Measurements from ENCODE around the gene DUOXA1.
"Not testable (repeated sequence)": the region's sequence is repeated elsewhere in the genome, so short reads cannot be mapped to it uniquely, and the experiment has no call there.

- TF ChIP-seq, protein P1, sequence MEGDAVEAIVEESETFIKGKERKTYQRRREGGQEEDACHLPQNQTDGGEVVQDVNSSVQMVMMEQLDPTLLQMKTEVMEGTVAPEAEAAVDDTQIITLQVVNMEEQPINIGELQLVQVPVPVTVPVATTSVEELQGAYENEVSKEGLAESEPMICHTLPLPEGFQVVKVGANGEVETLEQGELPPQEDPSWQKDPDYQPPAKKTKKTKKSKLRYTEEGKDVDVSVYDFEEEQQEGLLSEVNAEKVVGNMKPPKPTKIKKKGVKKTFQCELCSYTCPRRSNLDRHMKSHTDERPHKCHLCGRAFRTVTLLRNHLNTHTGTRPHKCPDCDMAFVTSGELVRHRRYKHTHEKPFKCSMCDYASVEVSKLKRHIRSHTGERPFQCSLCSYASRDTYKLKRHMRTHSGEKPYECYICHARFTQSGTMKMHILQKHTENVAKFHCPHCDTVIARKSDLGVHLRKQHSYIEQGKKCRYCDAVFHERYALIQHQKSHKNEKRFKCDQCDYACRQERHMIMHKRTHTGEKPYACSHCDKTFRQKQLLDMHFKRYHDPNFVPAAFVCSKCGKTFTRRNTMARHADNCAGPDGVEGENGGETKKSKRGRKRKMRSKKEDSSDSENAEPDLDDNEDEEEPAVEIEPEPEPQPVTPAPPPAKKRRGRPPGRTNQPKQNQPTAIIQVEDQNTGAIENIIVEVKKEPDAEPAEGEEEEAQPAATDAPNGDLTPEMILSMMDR (IDR thresholded peaks at IDR 0.05; ENCODE audit: insufficient read depth, low read length) = not testable (repeated sequence)
- TF ChIP-seq POLR2AphosphoS5 (IDR thresholded peaks at IDR 0.05; ENCODE audit: low read depth); GABPA (IDR thresholded peaks at IDR 0.05; ENCODE audit: low read depth); SPI1 (IDR thresholded peaks at IDR 0.05; ENCODE audit: borderline replicate concordance, low read depth): not testable (repeated sequence)
- TF ChIP-seq, protein P2, sequence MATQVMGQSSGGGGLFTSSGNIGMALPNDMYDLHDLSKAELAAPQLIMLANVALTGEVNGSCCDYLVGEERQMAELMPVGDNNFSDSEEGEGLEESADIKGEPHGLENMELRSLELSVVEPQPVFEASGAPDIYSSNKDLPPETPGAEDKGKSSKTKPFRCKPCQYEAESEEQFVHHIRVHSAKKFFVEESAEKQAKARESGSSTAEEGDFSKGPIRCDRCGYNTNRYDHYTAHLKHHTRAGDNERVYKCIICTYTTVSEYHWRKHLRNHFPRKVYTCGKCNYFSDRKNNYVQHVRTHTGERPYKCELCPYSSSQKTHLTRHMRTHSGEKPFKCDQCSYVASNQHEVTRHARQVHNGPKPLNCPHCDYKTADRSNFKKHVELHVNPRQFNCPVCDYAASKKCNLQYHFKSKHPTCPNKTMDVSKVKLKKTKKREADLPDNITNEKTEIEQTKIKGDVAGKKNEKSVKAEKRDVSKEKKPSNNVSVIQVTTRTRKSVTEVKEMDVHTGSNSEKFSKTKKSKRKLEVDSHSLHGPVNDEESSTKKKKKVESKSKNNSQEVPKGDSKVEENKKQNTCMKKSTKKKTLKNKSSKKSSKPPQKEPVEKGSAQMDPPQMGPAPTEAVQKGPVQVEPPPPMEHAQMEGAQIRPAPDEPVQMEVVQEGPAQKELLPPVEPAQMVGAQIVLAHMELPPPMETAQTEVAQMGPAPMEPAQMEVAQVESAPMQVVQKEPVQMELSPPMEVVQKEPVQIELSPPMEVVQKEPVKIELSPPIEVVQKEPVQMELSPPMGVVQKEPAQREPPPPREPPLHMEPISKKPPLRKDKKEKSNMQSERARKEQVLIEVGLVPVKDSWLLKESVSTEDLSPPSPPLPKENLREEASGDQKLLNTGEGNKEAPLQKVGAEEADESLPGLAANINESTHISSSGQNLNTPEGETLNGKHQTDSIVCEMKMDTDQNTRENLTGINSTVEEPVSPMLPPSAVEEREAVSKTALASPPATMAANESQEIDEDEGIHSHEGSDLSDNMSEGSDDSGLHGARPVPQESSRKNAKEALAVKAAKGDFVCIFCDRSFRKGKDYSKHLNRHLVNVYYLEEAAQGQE (IDR thresholded peaks at IDR 0.05; ENCODE audit: insufficient replicate concordance, low read depth) = not testable (repeated sequence)
These were observed 25.5 kb downstream of the DUOXA1 start for GRCh38 chr15:45104170-45104569.
